Skin of body (tissue), 2 donors: ENCODE data around the gene PNN. TPM values are rescaled to one million over a fixed set of nuclear protein-coding genes. Genes with fewer than 3 reads are reported as not detected.
"Not testable (repeated sequence)": the region's sequence is repeated elsewhere in the genome, so short reads cannot be mapped to it uniquely, and the experiment has no call there.

ENCODE experiments used
- DNase-seq: peaks from one replicate; lab custom pipeline; 2025; lab: John Stamatoyannopoulos, UW
- total RNA-seq: library from RNA; depleted of rRNA; stranded (reverse); fragments of >200 nt; gene quantifications from one replicate; pipeline ENCODE4 v1.2.3, GENCODE V29; 2014

The PNN gene
- total RNA-seq, result 38.3 TPM

- peak; percentile 100 for DNase-seq
Measured at GRCh38 chr14:39174560-39175444, at the start of gene PNN. Gene PNN (plus strand): TSS chr14:39175254. CDS start chr14:39175280, 26 bp downstream.

GRCh38 chr14:39137835-39138234 is 37.2 kb upstream of the PNN start:
- not testable (repeated sequence) for DNase-seq

GRCh38 chr14:39138440-39138839 is 36.6 kb upstream of the PNN start:
- DNase-seq, result no peak

- DNase-seq, result no peak
Measured at GRCh38 chr14:39140170-39140569, 34.9 kb upstream of the PNN start.

GRCh38 chr14:39141623-39142022 is 33.4 kb upstream of the PNN start:
- not testable (repeated sequence) for DNase-seq

GRCh38 chr14:39143226-39143625 is 31.8 kb upstream of the PNN start:
- DNase-seq, result not testable (repeated sequence)

- DNase-seq, result no peak
Measured at GRCh38 chr14:39145266-39145966, 29.6 kb upstream of the PNN start.

- no peak for DNase-seq
Measured at GRCh38 chr14:39154594-39155189, 20.4 kb upstream of the PNN start.

GRCh38 chr14:39157491-39157890 is 17.6 kb upstream of the PNN start:
- DNase-seq, result no peak

GRCh38 chr14:39158222-39158858 is 16.7 kb upstream of the PNN start:
- DNase-seq, result no peak

GRCh38 chr14:39160494-39160893 is 14.6 kb upstream of the PNN start:
- DNase-seq, result no peak

GRCh38 chr14:39167797-39168320 is 7.2 kb upstream of the PNN start:
- not testable (repeated sequence) for DNase-seq

- DNase-seq, result no peak
Measured at GRCh38 chr14:39168591-39168990, 6.5 kb upstream of the PNN start.

GRCh38 chr14:39169541-39169900 is 5.5 kb upstream of the PNN start:
- no peak for DNase-seq

- no peak for DNase-seq
Measured at GRCh38 chr14:39173198-39173597, 1.9 kb upstream of the PNN start.

- no peak for DNase-seq
Measured at GRCh38 chr14:39175445-39176262, 600 bp downstream of the PNN start.

GRCh38 chr14:39176263-39177167 is 1.5 kb downstream of the PNN start:
- DNase-seq, result no peak

GRCh38 chr14:39177168-39177545 is 2.1 kb downstream of the PNN start:
- no peak for DNase-seq

- no peak for DNase-seq
Measured at GRCh38 chr14:39179042-39179441, 4.0 kb downstream of the PNN start.

GRCh38 chr14:39180553-39180952 is 5.5 kb downstream of the PNN start:
- DNase-seq, result no peak
